ENCODE results near the gene IGDCC3.

IGDCC3 gene

GRCh38 chr15:65388306-65389080 is 10.7 kb upstream of the IGDCC3 start:
- DNase-seq (ENCODE audit: low read depth), result no peak

GRCh38 chr15:65386886-65387285 is 9.1 kb upstream of the IGDCC3 start:
- DNase-seq (ENCODE audit: low read depth), result no peak

- DNase-seq (ENCODE audit: low read depth), result no peak
Measured at GRCh38 chr15:65386376-65386775, 8.6 kb upstream of the IGDCC3 start.

- no peak for DNase-seq (ENCODE audit: low read depth)
Measured at GRCh38 chr15:65385870-65386258, 8.1 kb upstream of the IGDCC3 start.

GRCh38 chr15:65384895-65385869 is 7.4 kb upstream of the IGDCC3 start:
- DNase-seq (ENCODE audit: low read depth), result peak; percentile 56

GRCh38 chr15:65384505-65384894 is 6.7 kb upstream of the IGDCC3 start:
- DNase-seq (ENCODE audit: low read depth), result no peak

GRCh38 chr15:65383991-65384390 is 6.2 kb upstream of the IGDCC3 start:
- no peak for DNase-seq (ENCODE audit: low read depth)

- DNase-seq (ENCODE audit: low read depth), result no peak
Measured at GRCh38 chr15:65383456-65383855, 5.7 kb upstream of the IGDCC3 start.

GRCh38 chr15:65382921-65383320 is 5.1 kb upstream of the IGDCC3 start:
- DNase-seq (ENCODE audit: low read depth), result no peak

- DNase-seq (ENCODE audit: low read depth), result no peak
Measured at GRCh38 chr15:65382146-65382491, 4.3 kb upstream of the IGDCC3 start.

GRCh38 chr15:65381445-65382145 is 3.8 kb upstream of the IGDCC3 start:
- no peak for DNase-seq (ENCODE audit: low read depth)

GRCh38 chr15:65379986-65380385 is 2.2 kb upstream of the IGDCC3 start:
- no peak for DNase-seq (ENCODE audit: low read depth)

GRCh38 chr15:65377105-65377975 is 462 bp downstream of the IGDCC3 start:
- no peak for DNase-seq (ENCODE audit: low read depth)

- DNase-seq (ENCODE audit: low read depth), result no peak
Measured at GRCh38 chr15:65376767-65377104, 1.1 kb downstream of the IGDCC3 start.

GRCh38 chr15:65375871-65376607 is 1.8 kb downstream of the IGDCC3 start:
- no peak for DNase-seq (ENCODE audit: low read depth)

GRCh38 chr15:65374821-65375401 is 2.9 kb downstream of the IGDCC3 start:
- DNase-seq (ENCODE audit: low read depth), result no peak

GRCh38 chr15:65374334-65374733 is 3.5 kb downstream of the IGDCC3 start:
- DNase-seq (ENCODE audit: low read depth), result no peak

GRCh38 chr15:65373163-65373651 is 4.6 kb downstream of the IGDCC3 start:
- no peak for DNase-seq (ENCODE audit: low read depth)

GRCh38 chr15:65372787-65373067 is 5.1 kb downstream of the IGDCC3 start:
- DNase-seq (ENCODE audit: low read depth), result no peak

- DNase-seq (ENCODE audit: low read depth), result no peak
Measured at GRCh38 chr15:65371976-65372786, 5.6 kb downstream of the IGDCC3 start.

Data from T-helper 22 cell (primary cell).